ENCODE measurements around the gene TEX35. TPM values are rescaled to one million over a fixed set of nuclear protein-coding genes. Genes with fewer than 3 reads are reported as not detected.

TEX35 gene
- total and polyA plus RNA-seq, 3 donors from 2014 or later, result 32.1 to 131 (median 69.9) TPM

DNA sequence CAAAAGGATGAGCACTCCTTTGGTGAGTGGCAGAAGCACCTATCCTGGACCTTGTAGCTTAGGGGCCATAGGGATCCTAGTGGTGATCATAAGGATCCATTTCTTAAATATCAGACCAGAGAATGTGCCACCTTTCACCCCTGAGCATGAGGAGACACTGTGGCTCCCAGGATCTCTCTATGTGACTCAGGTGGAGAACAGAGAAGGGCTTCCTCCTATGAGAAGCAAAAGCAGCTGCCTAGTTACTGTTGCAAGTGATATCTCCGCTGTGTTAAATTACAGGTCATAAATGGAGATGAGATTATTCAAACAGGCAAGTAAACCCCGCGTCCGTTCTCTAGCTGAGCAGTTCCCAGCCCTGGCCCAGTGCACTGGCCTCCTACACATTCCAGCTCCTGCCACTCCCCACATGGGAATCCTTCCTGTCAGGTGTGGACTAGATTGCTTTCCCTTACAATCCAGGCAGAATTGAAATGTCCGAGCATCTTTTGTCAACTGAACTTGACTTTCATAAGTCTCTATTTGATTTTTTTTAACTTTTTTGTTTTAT, 42.4 kb upstream of the TEX35 start:
- TF ChIP-seq, protein P1, sequence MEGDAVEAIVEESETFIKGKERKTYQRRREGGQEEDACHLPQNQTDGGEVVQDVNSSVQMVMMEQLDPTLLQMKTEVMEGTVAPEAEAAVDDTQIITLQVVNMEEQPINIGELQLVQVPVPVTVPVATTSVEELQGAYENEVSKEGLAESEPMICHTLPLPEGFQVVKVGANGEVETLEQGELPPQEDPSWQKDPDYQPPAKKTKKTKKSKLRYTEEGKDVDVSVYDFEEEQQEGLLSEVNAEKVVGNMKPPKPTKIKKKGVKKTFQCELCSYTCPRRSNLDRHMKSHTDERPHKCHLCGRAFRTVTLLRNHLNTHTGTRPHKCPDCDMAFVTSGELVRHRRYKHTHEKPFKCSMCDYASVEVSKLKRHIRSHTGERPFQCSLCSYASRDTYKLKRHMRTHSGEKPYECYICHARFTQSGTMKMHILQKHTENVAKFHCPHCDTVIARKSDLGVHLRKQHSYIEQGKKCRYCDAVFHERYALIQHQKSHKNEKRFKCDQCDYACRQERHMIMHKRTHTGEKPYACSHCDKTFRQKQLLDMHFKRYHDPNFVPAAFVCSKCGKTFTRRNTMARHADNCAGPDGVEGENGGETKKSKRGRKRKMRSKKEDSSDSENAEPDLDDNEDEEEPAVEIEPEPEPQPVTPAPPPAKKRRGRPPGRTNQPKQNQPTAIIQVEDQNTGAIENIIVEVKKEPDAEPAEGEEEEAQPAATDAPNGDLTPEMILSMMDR (IDR thresholded peaks at IDR 0.05), result no peak
- no peak for TF ChIP-seq POLR2A (IDR thresholded peaks at IDR 0.05)
- Histone ChIP-seq H3K27me3 (no peaks in the 10 kb centered on the region), H3K36me3 (ENCODE audit: low read depth, missing control alignments) (no peaks in the 10 kb centered on the region), H3K9me3 (no peaks in the 10 kb centered on the region), H3K4me1 (no peaks in the 10 kb centered on the region), H3K27ac (no peak overlapping the region), H3K4me3 (no peak overlapping the region)
- WGBS, 2 donors, result 66 to 69% methylated on average over 5 of the region's 5 CpGs
- no peak for DNase-seq
- intact Hi-C loops (cut with DNase I; ENCODE audit: low total_unique reads), result no loop called here

DNA sequence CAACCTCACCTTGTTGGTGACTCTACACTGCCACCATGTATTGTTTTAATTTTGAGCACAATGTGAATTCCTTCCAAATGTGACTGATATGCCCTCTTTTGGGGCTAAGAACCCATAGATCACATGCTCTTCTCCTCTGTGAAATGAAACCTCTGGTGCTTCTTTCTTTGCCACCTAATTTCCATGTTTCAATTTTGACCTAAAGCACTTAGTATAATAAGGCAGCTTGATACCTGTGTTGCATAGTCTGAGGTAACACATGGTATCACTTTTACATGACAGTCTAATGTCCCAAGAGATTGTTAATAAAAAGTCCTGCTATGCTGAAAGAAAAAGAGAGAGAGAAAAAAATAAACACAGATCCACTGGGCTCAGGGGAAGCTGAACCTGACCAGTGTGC, 40.4 kb upstream of the TEX35 start:
- no peaks in the 10 kb centered on the region for H3K9me3 ChIP-seq
- H3K4me1 ChIP-seq, result no peaks in the 10 kb centered on the region
- H3K36me3 ChIP-seq (ENCODE audit: low read depth, missing control alignments), result no peaks in the 10 kb centered on the region
- no peaks in the 10 kb centered on the region for H3K27me3 ChIP-seq
- no peak overlapping the region for H3K27ac ChIP-seq
- intact Hi-C loops (cut with DNase I; ENCODE audit: low total_unique reads), result no loop called here
- no peak for TF ChIP-seq POLR2A (IDR thresholded peaks at IDR 0.05)
- TF ChIP-seq, protein P1 (IDR thresholded peaks at IDR 0.05), result no peak
- DNase-seq, result no peak
- no peak overlapping the region for H3K4me3 ChIP-seq

DNA sequence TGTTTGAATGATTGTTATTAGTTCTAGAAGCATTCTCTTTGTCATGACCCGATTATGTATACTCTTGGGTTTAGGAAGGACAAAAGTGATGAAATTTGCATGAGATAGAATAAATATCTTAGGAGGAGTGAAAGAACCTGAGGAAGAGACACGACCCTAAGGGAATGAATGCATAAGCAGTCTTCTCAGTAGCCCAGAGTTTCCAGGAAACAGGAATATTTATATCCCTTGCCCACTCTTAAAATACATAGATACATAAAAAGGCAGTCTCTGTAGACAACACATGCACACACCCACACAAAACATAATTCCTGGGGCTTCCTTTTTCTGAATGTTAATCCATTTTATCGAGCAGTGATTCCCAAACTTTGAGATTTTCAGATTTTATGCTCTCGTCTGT, 35.5 kb upstream of the TEX35 start:
- TF ChIP-seq POLR2A (IDR thresholded peaks at IDR 0.05), result no peak
- TF ChIP-seq, protein P1 (IDR thresholded peaks at IDR 0.05), result no peak
- H3K27ac ChIP-seq, result no peak overlapping the region
- DNase-seq, result no peak
- no peaks in the 10 kb centered on the region for H3K27me3 ChIP-seq
- no peaks in the 10 kb centered on the region for H3K4me1 ChIP-seq
- intact Hi-C loops (cut with DNase I; ENCODE audit: low total_unique reads), result no loop called here
- no peak overlapping the region for H3K4me3 ChIP-seq
- no peaks in the 10 kb centered on the region for H3K36me3 ChIP-seq (ENCODE audit: low read depth, missing control alignments)
- H3K9me3 ChIP-seq, result no peaks in the 10 kb centered on the region
- 81 to 86% methylated on average over 4 of the region's 4 CpGs for WGBS, 2 donors

DNA sequence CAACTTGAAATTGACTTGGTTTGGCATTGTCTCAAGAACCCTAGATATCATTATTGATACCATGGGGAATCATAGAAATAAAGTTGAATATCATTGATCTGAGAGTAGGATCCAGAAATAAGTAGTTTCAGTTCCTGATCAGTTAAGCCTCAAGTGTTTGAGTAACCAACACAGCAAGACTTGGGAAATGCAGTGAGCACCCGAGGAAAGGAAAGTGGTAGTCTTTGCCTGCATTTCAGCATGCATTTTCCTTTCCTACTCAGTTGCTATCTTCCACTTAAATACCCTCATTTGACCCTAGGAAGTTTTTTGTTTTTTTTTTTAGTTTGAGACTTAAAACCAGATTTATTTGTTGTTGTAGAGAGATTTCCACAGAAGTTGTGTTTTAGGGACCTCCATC, 35.1 kb upstream of the TEX35 start:
- Histone ChIP-seq H3K36me3 (ENCODE audit: low read depth, missing control alignments) (no peaks in the 10 kb centered on the region), H3K9me3 (no peaks in the 10 kb centered on the region), H3K27ac (no peak overlapping the region), H3K27me3 (no peaks in the 10 kb centered on the region), H3K4me3 (no peak overlapping the region), H3K4me1 (no peaks in the 10 kb centered on the region)
- 68 to 71% methylated on average over 1 of the region's 1 CpG for WGBS, 2 donors
- intact Hi-C loops (cut with DNase I; ENCODE audit: low total_unique reads), result no loop called here
- TF ChIP-seq, protein P1 (IDR thresholded peaks at IDR 0.05), result no peak
- TF ChIP-seq POLR2A (IDR thresholded peaks at IDR 0.05), result no peak
- DNase-seq, result no peak

DNA sequence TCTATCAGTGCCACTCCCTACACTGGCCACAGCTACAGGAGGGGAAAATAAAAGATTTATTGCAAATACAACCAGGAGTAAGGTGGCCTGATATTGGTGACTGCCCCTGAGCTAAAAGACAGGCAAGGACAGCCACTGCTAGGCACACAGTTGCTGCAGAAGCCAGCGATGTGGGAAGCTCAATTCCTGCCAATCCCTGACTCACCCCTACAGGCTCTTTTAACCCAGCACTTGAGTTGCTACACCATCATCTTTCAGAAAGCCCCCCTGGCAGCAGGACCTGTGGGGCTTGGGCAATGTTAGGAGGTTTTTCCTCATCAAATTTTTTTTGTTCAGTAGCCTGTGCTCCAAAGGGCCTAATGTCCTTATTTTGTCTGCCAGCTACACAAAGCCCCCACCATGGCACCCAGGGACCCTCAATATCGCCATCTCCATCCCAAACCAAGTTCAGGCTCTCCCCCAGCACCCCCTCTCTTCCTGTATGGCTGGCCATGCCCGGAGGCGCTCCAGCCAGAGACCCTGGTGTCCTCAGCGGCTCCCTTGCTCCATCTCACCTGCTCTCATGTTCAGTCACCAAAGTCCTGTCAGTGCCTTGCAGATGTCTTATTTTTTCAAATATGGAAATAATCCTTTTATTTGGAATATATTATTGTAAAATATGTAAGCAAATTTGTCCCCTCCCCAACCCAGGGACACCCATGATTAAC, 29.5 kb upstream of the TEX35 start:
- no peaks in the 10 kb centered on the region for H3K27me3 ChIP-seq
- no peaks in the 10 kb centered on the region for H3K9me3 ChIP-seq
- intact Hi-C loops (cut with DNase I; ENCODE audit: low total_unique reads), result no loop called here
- no peak for TF ChIP-seq POLR2A (IDR thresholded peaks at IDR 0.05)
- TF ChIP-seq, protein P1 (IDR thresholded peaks at IDR 0.05), result no peak
- no peak for DNase-seq
- 97 to 98% methylated on average over 5 of the region's 5 CpGs for WGBS, 2 donors
- H3K36me3 ChIP-seq (ENCODE audit: low read depth, missing control alignments), result no peaks in the 10 kb centered on the region
- H3K4me3 ChIP-seq, result no peak overlapping the region
- H3K4me1 ChIP-seq, result no peaks in the 10 kb centered on the region
- no peak overlapping the region for H3K27ac ChIP-seq

Data from testis (tissue), 3 donors.